GM23338 (cell line): ENCODE data around the gene MEGF6. TPM values are rescaled to one million over a fixed set of nuclear protein-coding genes. Genes with fewer than 3 reads are reported as not detected.

Experiments used
- ATAC-seq: fragments of 200-7000 bp; cut with Tn5 transposase; 3 replicates; pipeline ENCODE4 v1.9.1; 2020
- DNase-seq: peaks from one replicate; pipeline ENCODE4 v3.0.0-alpha.2; 2015; ENCODE audit warnings: low spot score
- H2AFZ ChIP-seq: fragments of 200-600 bp; sonication (generic); 2 replicates; pipeline ENCODE4 v1.8.0; 2016; ENCODE audit warnings: antibody characterized with exemption, mild to moderate bottlenecking, moderate library complexity
- H3F3A ChIP-seq: fragments of 200-600 bp; sonication (generic); replicated peaks from 2 replicates; pipeline ENCODE4 v1.8.0; 2017; ENCODE audit warnings: antibody characterized with exemption, mixed run types, low read depth
- H3K27ac ChIP-seq: fragments of 200-600 bp; sonication (generic); 2 replicates; pipeline ENCODE4 v1.6.1; 2016; ENCODE audit warnings: low read depth
- H3K27me3 ChIP-seq: fragments of 200-600 bp; sonication (generic); 2 replicates; pipeline ENCODE4 v1.8.0; 2016; ENCODE audit warnings: mild to moderate bottlenecking, mixed run types, moderate library complexity; ENCODE audit not compliant: insufficient read depth
- H3K36me3 ChIP-seq: fragments of 200-600 bp; sonication (generic); 2 replicates; pipeline ENCODE4 v1.8.0; 2016; ENCODE audit warnings: mild to moderate bottlenecking; ENCODE audit not compliant: insufficient read depth
- H3K4me1 ChIP-seq: fragments of 200-600 bp; sonication (generic); 2 replicates; pipeline ENCODE4 v1.8.0; 2016; ENCODE audit warnings: mild to moderate bottlenecking, moderate library complexity; ENCODE audit not compliant: insufficient read depth
- H3K4me2 ChIP-seq: fragments of 200-600 bp; sonication (generic); 2 replicates; pipeline ENCODE4 v1.7.1; 2017; ENCODE audit warnings: mixed run types
- H3K4me3 ChIP-seq: fragments of 200-600 bp; sonication (generic); 2 replicates; pipeline ENCODE4 v1.6.1; 2016; ENCODE audit warnings: mixed run types
- H3K79me2 ChIP-seq: fragments of 200-600 bp; sonication (generic); replicated peaks from 2 replicates; pipeline ENCODE4 v1.8.0; 2017; ENCODE audit warnings: mild to moderate bottlenecking; ENCODE audit not compliant: insufficient read depth
- H3K9me2 ChIP-seq: fragments of 200-600 bp; sonication (generic); 2 replicates; pipeline ENCODE4 v1.8.0; 2017; ENCODE audit not compliant: insufficient read depth
- H4K20me1 ChIP-seq: fragments of 200-600 bp; sonication (generic); replicated peaks from 2 replicates; pipeline ENCODE4 v1.8.0; 2017; ENCODE audit warnings: mild to moderate bottlenecking; ENCODE audit not compliant: insufficient read depth
- H3K27ac Mint-ChIP-seq: 2 replicates; pipeline ENCODE4 v1.8.0; 2020; ENCODE audit warnings: inconsistent platforms, mild to moderate bottlenecking, moderate library complexity, mixed read lengths
- H3K27me3 Mint-ChIP-seq: 3 replicates; pipeline ENCODE4 v1.8.0; 2022; ENCODE audit warnings: low read depth, mild to moderate bottlenecking, moderate library complexity, mixed read lengths, inconsistent platforms; ENCODE audit not compliant: insufficient read depth, poor library complexity
- H3K36me3 Mint-ChIP-seq: 3 replicates; pipeline ENCODE4 v1.8.0; 2021; ENCODE audit warnings: low read depth, mild to moderate bottlenecking, inconsistent platforms, moderate library complexity, mixed read lengths
- H3K4me1 Mint-ChIP-seq: 3 replicates; pipeline ENCODE4 v1.8.0; 2020; ENCODE audit warnings: mild to moderate bottlenecking, inconsistent platforms, mixed read lengths
- H3K4me3 Mint-ChIP-seq: 3 replicates; pipeline ENCODE4 v1.8.0; 2021; ENCODE audit warnings: moderate library complexity, mild to moderate bottlenecking, inconsistent platforms, mixed read lengths
- H3K9me3 Mint-ChIP-seq: 3 replicates; pipeline ENCODE4 v1.8.0; 2020; ENCODE audit warnings: moderate library complexity, mild to moderate bottlenecking, inconsistent platforms, mixed read lengths
- CREB1 ChIP-seq: fragments of 250-450 bp; sonication (Bioruptor Pico); IDR thresholded peaks from 2 replicates; pipeline ENCODE4 v1.5.0; 2020; ENCODE audit warnings: low read depth, mild to moderate bottlenecking, moderate library complexity
- EZH2 ChIP-seq: fragments of 200-600 bp; sonication (generic); IDR thresholded peaks from one replicate; pipeline ENCODE4 v1.8.0; 2017; ENCODE audit warnings: antibody characterized with exemption, mild to moderate bottlenecking, low read depth; ENCODE audit not compliant: unreplicated experiment
- EZH2phosphoT487 ChIP-seq: fragments of 200-600 bp; sonication (generic); IDR thresholded peaks from one replicate; pipeline ENCODE4 v1.8.1; 2018; ENCODE audit warnings: antibody characterized with exemption; ENCODE audit not compliant: unreplicated experiment
- JUNB ChIP-seq: IDR thresholded peaks from one replicate; pipeline ENCODE4 v1.6.1; 2016; ENCODE audit warnings: antibody characterized with exemption; ENCODE audit not compliant: unreplicated experiment
- NANOG ChIP-seq: IDR thresholded peaks from 2 replicates; pipeline ENCODE4 v1.6.1; 2016; ENCODE audit warnings: antibody characterized with exemption, borderline replicate concordance
- POLR2AphosphoS5 ChIP-seq: IDR thresholded peaks from 2 replicates; pipeline ENCODE4 v1.6.1; 2016; ENCODE audit warnings: antibody characterized with exemption, low read depth
- STAT1 ChIP-seq: IDR thresholded peaks from one replicate; pipeline ENCODE4 v1.6.1; 2016; ENCODE audit warnings: antibody characterized with exemption; ENCODE audit not compliant: unreplicated experiment
- ZNF114 ChIP-seq: fragments of 250-450 bp; sonication (Bioruptor Pico); IDR thresholded peaks from 2 replicates; pipeline ENCODE4 v1.5.0; 2020; ENCODE audit warnings: mild to moderate bottlenecking, moderate library complexity
- ZNF331 ChIP-seq: fragments of 250-450 bp; sonication (Bioruptor Pico); IDR thresholded peaks from 2 replicates; pipeline ENCODE4 v1.5.0; 2020; ENCODE audit warnings: low read depth, mild to moderate bottlenecking, moderate library complexity
- polyA plus RNA-seq: library from polyadenylated mRNA; unstranded; fragments of >200 nt; fragmentation: Nextera tagmentation; extraction: Ambion mirVana; gene quantifications from 2 replicates; pipeline ENCODE4 v1.2.1, GENCODE V29; 2016
- total RNA-seq: library from RNA; depleted of rRNA; stranded (reverse); fragments of >200 nt; shearing (Covaris generic); gene quantifications from 2 replicates; pipeline ENCODE4 v1.2.3, GENCODE V29; 2014
- TF ChIP-seq, protein P1 (sequence below): IDR thresholded peaks from one replicate; pipeline ENCODE4 v1.6.1; 2018; ENCODE audit warnings: antibody characterized with exemption; ENCODE audit not compliant: unreplicated experiment
- TF ChIP-seq, protein P2 (sequence below): IDR thresholded peaks from 2 replicates; pipeline ENCODE4 v1.6.1; 2016; ENCODE audit warnings: antibody characterized with exemption
- TF ChIP-seq, protein P3 (sequence below): fragments of 250-450 bp; sonication (Bioruptor Pico); IDR thresholded peaks from 2 replicates; pipeline ENCODE4 v1.5.0; 2020; ENCODE audit warnings: mild to moderate bottlenecking, moderate library complexity
- TF ChIP-seq, protein P4 (sequence below), 2 experiments: fragments of 200-600 bp in 1 of 2; sonication (generic) in 1 of 2; conservative IDR thresholded peaks; 2 replicates each; pipeline versions ENCODE4 v1.5.1 to v1.6.1; 2016 to 2017; ENCODE audit warnings: antibody characterized with exemption in 2 of 2, low read depth in 2 of 2, mild to moderate bottlenecking in 2 of 2, moderate library complexity in 1 of 2

Gene MEGF6
- total and polyA plus RNA-seq, 2 experiments from 2014 or later: 4.0 to 21.4 TPM

DNA sequence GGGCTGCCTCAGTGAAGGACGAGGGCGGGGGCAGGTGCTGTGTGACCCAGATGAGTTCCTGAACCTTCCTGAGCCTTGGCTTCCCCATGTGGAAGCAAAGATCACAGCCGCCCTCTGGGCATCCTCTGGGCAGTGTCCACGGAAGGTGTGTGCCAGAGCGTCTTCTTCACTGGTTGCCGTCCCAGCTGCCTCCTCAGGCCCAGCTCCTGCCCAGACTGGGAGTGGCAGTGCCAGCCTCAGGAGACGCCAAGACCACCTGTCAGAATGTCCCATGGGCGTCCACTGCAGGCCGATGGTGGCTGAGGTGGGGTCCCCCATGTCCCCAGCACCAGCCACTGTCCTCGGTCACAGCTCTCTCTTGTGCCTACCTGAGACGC is 146.7 kb downstream of the MEGF6 start:
- H3K27ac Mint-ChIP-seq: no peak overlapping the region
- H3K36me3 Mint-ChIP-seq: no peaks in the 10 kb centered on the region; the same call in 2 of the 3 replicates
- no peaks in the 10 kb centered on the region for H3K36me3 ChIP-seq
- H2AFZ ChIP-seq: no peak overlapping the region
- H3K4me1 Mint-ChIP-seq: peaks cover under 1% of the 10 kb centered on the region; the same call in 1 of the 3 replicates
- no peaks in the 10 kb centered on the region for H3K4me1 ChIP-seq
- no peak for DNase-seq
- H3K27me3 Mint-ChIP-seq: peaks cover 5% of the 10 kb centered on the region
- H3K9me2 ChIP-seq: no peaks in the 10 kb centered on the region
- H4K20me1 ChIP-seq: no peaks in the 10 kb centered on the region
- H3K27ac ChIP-seq: no peak overlapping the region
- no peaks in the 10 kb centered on the region for H3K9me3 Mint-ChIP-seq
- H3F3A ChIP-seq: no peaks in the 10 kb centered on the region
- H3K79me2 ChIP-seq: no peaks in the 10 kb centered on the region
- no peak for ATAC-seq
- H3K4me3 ChIP-seq: no peak overlapping the region
- no peak overlapping the region for H3K4me3 Mint-ChIP-seq
- H3K27me3 ChIP-seq: no peaks in the 10 kb centered on the region
- TF ChIP-seq JUNB (no peak), STAT1 (no peak), ZNF114 (CRISPR knock-in tag) (no peak), POLR2AphosphoS5 (no peak), ZNF331 (no peak), NANOG (no peak), EZH2 (no peak), EZH2phosphoT487 (no peak), CREB1 (CRISPR knock-in tag) (no peak)
- TF ChIP-seq, protein P1, sequence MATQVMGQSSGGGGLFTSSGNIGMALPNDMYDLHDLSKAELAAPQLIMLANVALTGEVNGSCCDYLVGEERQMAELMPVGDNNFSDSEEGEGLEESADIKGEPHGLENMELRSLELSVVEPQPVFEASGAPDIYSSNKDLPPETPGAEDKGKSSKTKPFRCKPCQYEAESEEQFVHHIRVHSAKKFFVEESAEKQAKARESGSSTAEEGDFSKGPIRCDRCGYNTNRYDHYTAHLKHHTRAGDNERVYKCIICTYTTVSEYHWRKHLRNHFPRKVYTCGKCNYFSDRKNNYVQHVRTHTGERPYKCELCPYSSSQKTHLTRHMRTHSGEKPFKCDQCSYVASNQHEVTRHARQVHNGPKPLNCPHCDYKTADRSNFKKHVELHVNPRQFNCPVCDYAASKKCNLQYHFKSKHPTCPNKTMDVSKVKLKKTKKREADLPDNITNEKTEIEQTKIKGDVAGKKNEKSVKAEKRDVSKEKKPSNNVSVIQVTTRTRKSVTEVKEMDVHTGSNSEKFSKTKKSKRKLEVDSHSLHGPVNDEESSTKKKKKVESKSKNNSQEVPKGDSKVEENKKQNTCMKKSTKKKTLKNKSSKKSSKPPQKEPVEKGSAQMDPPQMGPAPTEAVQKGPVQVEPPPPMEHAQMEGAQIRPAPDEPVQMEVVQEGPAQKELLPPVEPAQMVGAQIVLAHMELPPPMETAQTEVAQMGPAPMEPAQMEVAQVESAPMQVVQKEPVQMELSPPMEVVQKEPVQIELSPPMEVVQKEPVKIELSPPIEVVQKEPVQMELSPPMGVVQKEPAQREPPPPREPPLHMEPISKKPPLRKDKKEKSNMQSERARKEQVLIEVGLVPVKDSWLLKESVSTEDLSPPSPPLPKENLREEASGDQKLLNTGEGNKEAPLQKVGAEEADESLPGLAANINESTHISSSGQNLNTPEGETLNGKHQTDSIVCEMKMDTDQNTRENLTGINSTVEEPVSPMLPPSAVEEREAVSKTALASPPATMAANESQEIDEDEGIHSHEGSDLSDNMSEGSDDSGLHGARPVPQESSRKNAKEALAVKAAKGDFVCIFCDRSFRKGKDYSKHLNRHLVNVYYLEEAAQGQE: no peak
- TF ChIP-seq, protein P2, sequence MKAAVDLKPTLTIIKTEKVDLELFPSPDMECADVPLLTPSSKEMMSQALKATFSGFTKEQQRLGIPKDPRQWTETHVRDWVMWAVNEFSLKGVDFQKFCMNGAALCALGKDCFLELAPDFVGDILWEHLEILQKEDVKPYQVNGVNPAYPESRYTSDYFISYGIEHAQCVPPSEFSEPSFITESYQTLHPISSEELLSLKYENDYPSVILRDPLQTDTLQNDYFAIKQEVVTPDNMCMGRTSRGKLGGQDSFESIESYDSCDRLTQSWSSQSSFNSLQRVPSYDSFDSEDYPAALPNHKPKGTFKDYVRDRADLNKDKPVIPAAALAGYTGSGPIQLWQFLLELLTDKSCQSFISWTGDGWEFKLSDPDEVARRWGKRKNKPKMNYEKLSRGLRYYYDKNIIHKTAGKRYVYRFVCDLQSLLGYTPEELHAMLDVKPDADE: no peak
- TF ChIP-seq, protein P3, sequence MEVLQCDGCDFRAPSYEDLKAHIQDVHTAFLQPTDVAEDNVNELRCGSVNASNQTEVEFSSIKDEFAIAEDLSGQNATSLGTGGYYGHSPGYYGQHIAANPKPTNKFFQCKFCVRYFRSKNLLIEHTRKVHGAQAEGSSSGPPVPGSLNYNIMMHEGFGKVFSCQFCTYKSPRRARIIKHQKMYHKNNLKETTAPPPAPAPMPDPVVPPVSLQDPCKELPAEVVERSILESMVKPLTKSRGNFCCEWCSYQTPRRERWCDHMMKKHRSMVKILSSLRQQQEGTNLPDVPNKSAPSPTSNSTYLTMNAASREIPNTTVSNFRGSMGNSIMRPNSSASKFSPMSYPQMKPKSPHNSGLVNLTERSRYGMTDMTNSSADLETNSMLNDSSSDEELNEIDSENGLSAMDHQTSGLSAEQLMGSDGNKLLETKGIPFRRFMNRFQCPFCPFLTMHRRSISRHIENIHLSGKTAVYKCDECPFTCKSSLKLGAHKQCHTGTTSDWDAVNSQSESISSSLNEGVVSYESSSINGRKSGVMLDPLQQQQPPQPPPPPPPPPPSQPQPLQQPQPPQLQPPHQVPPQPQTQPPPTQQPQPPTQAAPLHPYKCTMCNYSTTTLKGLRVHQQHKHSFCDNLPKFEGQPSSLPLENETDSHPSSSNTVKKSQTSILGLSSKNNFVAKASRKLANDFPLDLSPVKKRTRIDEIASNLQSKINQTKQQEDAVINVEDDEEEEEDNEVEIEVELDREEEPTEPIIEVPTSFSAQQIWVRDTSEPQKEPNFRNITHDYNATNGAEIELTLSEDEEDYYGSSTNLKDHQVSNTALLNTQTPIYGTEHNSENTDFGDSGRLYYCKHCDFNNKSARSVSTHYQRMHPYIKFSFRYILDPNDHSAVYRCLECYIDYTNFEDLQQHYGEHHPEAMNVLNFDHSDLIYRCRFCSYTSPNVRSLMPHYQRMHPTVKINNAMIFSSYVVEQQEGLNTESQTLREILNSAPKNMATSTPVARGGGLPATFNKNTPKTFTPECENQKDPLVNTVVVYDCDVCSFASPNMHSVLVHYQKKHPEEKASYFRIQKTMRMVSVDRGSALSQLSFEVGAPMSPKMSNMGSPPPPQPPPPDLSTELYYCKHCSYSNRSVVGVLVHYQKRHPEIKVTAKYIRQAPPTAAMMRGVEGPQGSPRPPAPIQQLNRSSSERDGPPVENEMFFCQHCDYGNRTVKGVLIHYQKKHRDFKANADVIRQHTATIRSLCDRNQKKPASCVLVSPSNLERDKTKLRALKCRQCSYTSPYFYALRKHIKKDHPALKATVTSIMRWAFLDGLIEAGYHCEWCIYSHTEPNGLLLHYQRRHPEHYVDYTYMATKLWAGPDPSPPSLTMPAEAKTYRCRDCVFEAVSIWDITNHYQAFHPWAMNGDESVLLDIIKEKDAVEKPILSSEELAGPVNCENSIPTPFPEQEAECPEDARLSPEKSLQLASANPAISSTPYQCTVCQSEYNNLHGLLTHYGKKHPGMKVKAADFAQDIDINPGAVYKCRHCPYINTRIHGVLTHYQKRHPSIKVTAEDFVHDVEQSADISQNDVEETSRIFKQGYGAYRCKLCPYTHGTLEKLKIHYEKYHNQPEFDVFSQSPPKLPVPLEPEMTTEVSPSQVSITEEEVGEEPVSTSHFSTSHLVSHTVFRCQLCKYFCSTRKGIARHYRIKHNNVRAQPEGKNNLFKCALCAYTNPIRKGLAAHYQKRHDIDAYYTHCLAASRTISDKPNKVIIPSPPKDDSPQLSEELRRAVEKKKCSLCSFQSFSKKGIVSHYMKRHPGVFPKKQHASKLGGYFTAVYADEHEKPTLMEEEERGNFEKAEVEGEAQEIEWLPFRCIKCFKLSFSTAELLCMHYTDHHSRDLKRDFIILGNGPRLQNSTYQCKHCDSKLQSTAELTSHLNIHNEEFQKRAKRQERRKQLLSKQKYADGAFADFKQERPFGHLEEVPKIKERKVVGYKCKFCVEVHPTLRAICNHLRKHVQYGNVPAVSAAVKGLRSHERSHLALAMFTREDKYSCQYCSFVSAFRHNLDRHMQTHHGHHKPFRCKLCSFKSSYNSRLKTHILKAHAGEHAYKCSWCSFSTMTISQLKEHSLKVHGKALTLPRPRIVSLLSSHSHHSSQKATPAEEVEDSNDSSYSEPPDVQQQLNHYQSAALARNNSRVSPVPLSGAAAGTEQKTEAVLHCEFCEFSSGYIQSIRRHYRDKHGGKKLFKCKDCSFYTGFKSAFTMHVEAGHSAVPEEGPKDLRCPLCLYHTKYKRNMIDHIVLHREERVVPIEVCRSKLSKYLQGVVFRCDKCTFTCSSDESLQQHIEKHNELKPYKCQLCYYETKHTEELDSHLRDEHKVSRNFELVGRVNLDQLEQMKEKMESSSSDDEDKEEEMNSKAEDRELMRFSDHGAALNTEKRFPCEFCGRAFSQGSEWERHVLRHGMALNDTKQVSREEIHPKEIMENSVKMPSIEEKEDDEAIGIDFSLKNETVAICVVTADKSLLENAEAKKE (CRISPR knock-in tag): no peak
- TF ChIP-seq, protein P4, sequence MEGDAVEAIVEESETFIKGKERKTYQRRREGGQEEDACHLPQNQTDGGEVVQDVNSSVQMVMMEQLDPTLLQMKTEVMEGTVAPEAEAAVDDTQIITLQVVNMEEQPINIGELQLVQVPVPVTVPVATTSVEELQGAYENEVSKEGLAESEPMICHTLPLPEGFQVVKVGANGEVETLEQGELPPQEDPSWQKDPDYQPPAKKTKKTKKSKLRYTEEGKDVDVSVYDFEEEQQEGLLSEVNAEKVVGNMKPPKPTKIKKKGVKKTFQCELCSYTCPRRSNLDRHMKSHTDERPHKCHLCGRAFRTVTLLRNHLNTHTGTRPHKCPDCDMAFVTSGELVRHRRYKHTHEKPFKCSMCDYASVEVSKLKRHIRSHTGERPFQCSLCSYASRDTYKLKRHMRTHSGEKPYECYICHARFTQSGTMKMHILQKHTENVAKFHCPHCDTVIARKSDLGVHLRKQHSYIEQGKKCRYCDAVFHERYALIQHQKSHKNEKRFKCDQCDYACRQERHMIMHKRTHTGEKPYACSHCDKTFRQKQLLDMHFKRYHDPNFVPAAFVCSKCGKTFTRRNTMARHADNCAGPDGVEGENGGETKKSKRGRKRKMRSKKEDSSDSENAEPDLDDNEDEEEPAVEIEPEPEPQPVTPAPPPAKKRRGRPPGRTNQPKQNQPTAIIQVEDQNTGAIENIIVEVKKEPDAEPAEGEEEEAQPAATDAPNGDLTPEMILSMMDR (conservative IDR thresholded peaks at IDR 0.05; ENCODE audit: low read depth in 2 of 2): no peak
- no peak overlapping the region for H3K4me2 ChIP-seq
